ACC112 (cell line): Measurements from ENCODE around the gene IGF2R.
"Not testable (repeated sequence)": the region's sequence is repeated elsewhere in the genome, so short reads cannot be mapped to it uniquely, and the experiment has no call there.

Experiments
- H2AFZ ChIP-seq: fragments of 200-600 bp; sonication (generic); one replicate; pipeline ENCODE4 v1.6.0; 2017; ENCODE audit warnings: antibody characterized with exemption, low read length; ENCODE audit not compliant: unreplicated experiment
- H3K27ac ChIP-seq: fragments of 200-600 bp; sonication (generic); 2 replicates; pipeline ENCODE4 v1.5.1; 2014; ENCODE audit warnings: low read depth, mild to moderate bottlenecking, antibody characterized with exemption, low read length, moderate library complexity
- H3K27me3 ChIP-seq: fragments of 200-600 bp; sonication (generic); 2 replicates; pipeline ENCODE4 v1.6.1; 2014; ENCODE audit warnings: mild to moderate bottlenecking, antibody characterized with exemption, low read length, moderate library complexity, mixed read lengths; ENCODE audit not compliant: insufficient read depth
- H3K36me3 ChIP-seq: fragments of 200-600 bp; sonication (generic); 2 replicates; pipeline ENCODE4 v1.6.1; 2016; ENCODE audit warnings: mild to moderate bottlenecking, antibody characterized with exemption, low read length, moderate library complexity, mixed read lengths; ENCODE audit not compliant: insufficient read depth
- H3K4me1 ChIP-seq: fragments of 200-600 bp; sonication (generic); one replicate; pipeline ENCODE4 v1.6.1; 2016; ENCODE audit warnings: low read length, mixed read lengths; ENCODE audit not compliant: insufficient read depth, unreplicated experiment, control insufficient read depth
- H3K4me3 ChIP-seq: fragments of 200-600 bp; sonication (generic); 2 replicates; pipeline ENCODE4 v1.5.1; 2014; ENCODE audit warnings: mild to moderate bottlenecking, low read depth, low read length
- H3K79me2 ChIP-seq: fragments of 200-600 bp; sonication (generic); one replicate; pipeline ENCODE4 v1.6.0; 2016; ENCODE audit warnings: low read length; ENCODE audit not compliant: control insufficient read depth, unreplicated experiment, insufficient read depth

The IGF2R gene

GRCh38 chr6:160108077-160108476 is 139.2 kb downstream of the IGF2R start:
- no peak overlapping the region for H3K4me3 ChIP-seq
- no peaks in the 10 kb centered on the region for H3K27me3 ChIP-seq
- no peak overlapping the region for H2AFZ ChIP-seq
- peaks cover 13% of the 10 kb centered on the region for H3K36me3 ChIP-seq
- H3K27ac ChIP-seq = no peak overlapping the region
- no peaks in the 10 kb centered on the region for H3K79me2 ChIP-seq
- no peaks in the 10 kb centered on the region for H3K4me1 ChIP-seq

GRCh38 chr6:160110586-160111123 is 141.8 kb downstream of the IGF2R start:
- H3K79me2 ChIP-seq = no peaks in the 10 kb centered on the region
- peaks cover 10% of the 10 kb centered on the region for H3K36me3 ChIP-seq
- no peaks in the 10 kb centered on the region for H3K27me3 ChIP-seq
- H2AFZ ChIP-seq = no peak overlapping the region
- no peak overlapping the region for H3K4me3 ChIP-seq
- no peaks in the 10 kb centered on the region for H3K4me1 ChIP-seq
- no peak overlapping the region for H3K27ac ChIP-seq

GRCh38 chr6:160111806-160112205 is 142.9 kb downstream of the IGF2R start:
- no peaks in the 10 kb centered on the region for H3K79me2 ChIP-seq
- H2AFZ ChIP-seq = no peak overlapping the region
- no peaks in the 10 kb centered on the region for H3K4me1 ChIP-seq
- H3K27ac ChIP-seq = no peak overlapping the region
- H3K4me3 ChIP-seq = no peak overlapping the region
- H3K36me3 ChIP-seq = peaks cover 9% of the 10 kb centered on the region; the same call in 1 of the 2 replicates
- no peaks in the 10 kb centered on the region for H3K27me3 ChIP-seq

GRCh38 chr6:160112628-160113299 is 143.9 kb downstream of the IGF2R start:
- no peaks in the 10 kb centered on the region for H3K4me1 ChIP-seq
- H3K36me3 ChIP-seq = peaks cover 13% of the 10 kb centered on the region; the same call in 1 of the 2 replicates
- H3K79me2 ChIP-seq = no peaks in the 10 kb centered on the region
- no peak overlapping the region for H2AFZ ChIP-seq
- no peaks in the 10 kb centered on the region for H3K27me3 ChIP-seq
- H3K4me3 ChIP-seq = no peak overlapping the region
- no peak overlapping the region for H3K27ac ChIP-seq

GRCh38 chr6:160114536-160114935 is 145.7 kb downstream of the IGF2R start:
- H3K27me3 ChIP-seq, H3K4me3 ChIP-seq, H3K79me2 ChIP-seq, H2AFZ ChIP-seq, H3K27ac ChIP-seq, H3K4me1 ChIP-seq: not testable (repeated sequence)
- H3K36me3 ChIP-seq = peaks cover 18% of the 10 kb centered on the region; the same call in 1 of the 2 replicates

- H3K36me3 ChIP-seq = peaks cover 14% of the 10 kb centered on the region; the same call in 1 of the 2 replicates
- peaks cover 8% of the 10 kb centered on the region for H3K4me1 ChIP-seq
- no peak overlapping the region for H3K27ac ChIP-seq
- H3K79me2 ChIP-seq = no peaks in the 10 kb centered on the region
- H3K4me3 ChIP-seq = no peak overlapping the region
- no peak overlapping the region for H2AFZ ChIP-seq
- H3K27me3 ChIP-seq = no peaks in the 10 kb centered on the region
These were observed 146.5 kb downstream of the IGF2R start for GRCh38 chr6:160115421-160115820.

GRCh38 chr6:160116411-160116810 is 147.5 kb downstream of the IGF2R start:
- peaks cover 8% of the 10 kb centered on the region for H3K4me1 ChIP-seq
- H3K27ac ChIP-seq = no peak overlapping the region
- H3K4me3 ChIP-seq = no peak overlapping the region
- no peaks in the 10 kb centered on the region for H3K79me2 ChIP-seq
- no peaks in the 10 kb centered on the region for H3K27me3 ChIP-seq
- peaks cover 14% of the 10 kb centered on the region; the same call in 1 of the 2 replicates for H3K36me3 ChIP-seq
- no peak overlapping the region for H2AFZ ChIP-seq

GRCh38 chr6:160117137-160117536 is 148.3 kb downstream of the IGF2R start:
- Histone ChIP-seq H3K27ac (no peak overlapping the region), H3K4me3 (no peak overlapping the region), H3K36me3 (peaks cover 14% of the 10 kb centered on the region; the same call in 1 of the 2 replicates), H3K79me2 (no peaks in the 10 kb centered on the region), H3K27me3 (no peaks in the 10 kb centered on the region), H3K4me1 (peaks cover 8% of the 10 kb centered on the region), H2AFZ (no peak overlapping the region)

- Histone ChIP-seq H3K36me3 (peaks cover 9% of the 10 kb centered on the region; the same call in 1 of the 2 replicates), H3K4me1 (peaks cover 8% of the 10 kb centered on the region), H2AFZ (no peak overlapping the region), H3K27me3 (no peaks in the 10 kb centered on the region), H3K4me3 (no peak overlapping the region), H3K27ac (no peak overlapping the region), H3K79me2 (no peaks in the 10 kb centered on the region)
These were observed 149.8 kb downstream of the IGF2R start for GRCh38 chr6:160118620-160119229.

- Histone ChIP-seq H3K4me1 (peaks cover 8% of the 10 kb centered on the region), H3K79me2 (no peaks in the 10 kb centered on the region), H3K36me3 (peaks cover 9% of the 10 kb centered on the region; the same call in 1 of the 2 replicates), H3K27ac (no peak overlapping the region), H3K27me3 (no peaks in the 10 kb centered on the region), H2AFZ (no peak overlapping the region), H3K4me3 (no peak overlapping the region)
These were observed 151.2 kb downstream of the IGF2R start for GRCh38 chr6:160120087-160120486.

- Histone ChIP-seq H3K27ac (no peak within 1 kb of the TSS), H3K4me1 (peaks cover 8% of the 10 kb centered on the region), H3K79me2 (no peaks in the 10 kb centered on the region), H3K27me3 (no peaks in the 10 kb centered on the region), H3K36me3 (peaks cover 9% of the 10 kb centered on the region; the same call in 1 of the 2 replicates), H2AFZ (no peak within 1 kb of the TSS), H3K4me3 (no peak within 1 kb of the TSS)
These were observed 152.7 kb downstream of the IGF2R start, which contains the start of gene SLC22A1 for GRCh38 chr6:160121558-160121957. Gene SLC22A1 (plus strand): TSS chr6:160121815. CDS start chr6:160121936, 121 bp downstream.
